Measurements from ENCODE around the gene NODAL.

The NODAL gene

GRCh38 chr10:70478191-70479164 lies 37.0 kb upstream of the NODAL start, which contains the start of gene PALD1:
Gene PALD1, plus strand, starts transcription at chr10:70478767. Its CDS starts 47,185 bp downstream, at chr10:70525952.
- no peaks in the 10 kb centered on the region for H3K9me3 ChIP-seq (ENCODE audit: insufficient read depth, low read length)
- H3K4me3 ChIP-seq (ENCODE audit: insufficient read depth, low read length, poor library complexity, severe bottlenecking) = peak within 1 kb of the TSS; percentile 80
- TF ChIP-seq EZH2phosphoT487 (conservative IDR thresholded peaks at IDR 0.05; ENCODE audit: low read length) (no peak), CTCF (IDR thresholded peaks at IDR 0.05; ENCODE audit: insufficient read depth, low read length, poor library complexity, severe bottlenecking) (no peak)
- peak within 1 kb of the TSS; percentile 91 for H3K9ac ChIP-seq (ENCODE audit: low read length)
- H3F3A ChIP-seq (ENCODE audit: insufficient read depth) = peaks cover 53% of the 10 kb centered on the region
- H3K79me2 ChIP-seq (ENCODE audit: insufficient read depth, low read length) = peaks cover 43% of the 10 kb centered on the region
- H3K36me3 ChIP-seq (ENCODE audit: low read length) = no peaks in the 10 kb centered on the region
- H3K27me3 ChIP-seq (ENCODE audit: low read length) = no peaks in the 10 kb centered on the region
- peak within 1 kb of the TSS; percentile 72 for H2AFZ ChIP-seq (ENCODE audit: low read depth, low read length, severe bottlenecking)
- peak within 1 kb of the TSS; percentile 95 for H3K4me2 ChIP-seq (ENCODE audit: low read depth, low read length, poor library complexity, severe bottlenecking)
- H3K9me2 ChIP-seq (replicated peaks; ENCODE audit: insufficient read depth, low read length) = no peaks in the 10 kb centered on the region
- H4K20me1 ChIP-seq (ENCODE audit: low read depth, low read length) = no peaks in the 10 kb centered on the region
- peak within 1 kb of the TSS; percentile 96 for H3K27ac ChIP-seq (ENCODE audit: low read depth, low read length)

GRCh38 chr10:70477661-70478162 lies 36.2 kb upstream of the NODAL start:
- Histone ChIP-seq H3K4me3 (ENCODE audit: insufficient read depth, low read length, poor library complexity, severe bottlenecking) (peak overlapping the region; percentile 80), H3F3A (ENCODE audit: insufficient read depth) (peaks cover 50% of the 10 kb centered on the region), H3K4me2 (ENCODE audit: low read depth, low read length, poor library complexity, severe bottlenecking) (peak overlapping the region; percentile 95), H3K9me2 (replicated peaks; ENCODE audit: insufficient read depth, low read length) (no peaks in the 10 kb centered on the region), H3K27ac (ENCODE audit: low read depth, low read length) (peak overlapping the region; percentile 96), H3K9ac (ENCODE audit: low read length) (peak overlapping the region; percentile 91), H3K79me2 (ENCODE audit: insufficient read depth, low read length) (peaks cover 35% of the 10 kb centered on the region), H3K27me3 (ENCODE audit: low read length) (no peaks in the 10 kb centered on the region), H3K9me3 (ENCODE audit: insufficient read depth, low read length) (no peaks in the 10 kb centered on the region), H3K36me3 (ENCODE audit: low read length) (no peaks in the 10 kb centered on the region), H2AFZ (ENCODE audit: low read depth, low read length, severe bottlenecking) (peak overlapping the region; percentile 72), H4K20me1 (ENCODE audit: low read depth, low read length) (no peaks in the 10 kb centered on the region)
- no peak for TF ChIP-seq EZH2phosphoT487 (conservative IDR thresholded peaks at IDR 0.05; ENCODE audit: low read length)
- TF ChIP-seq CTCF (IDR thresholded peaks at IDR 0.05; ENCODE audit: insufficient read depth, low read length, poor library complexity, severe bottlenecking) = no peak

- no peaks in the 10 kb centered on the region for H3K36me3 ChIP-seq (ENCODE audit: low read length)
- no peak overlapping the region for H2AFZ ChIP-seq (ENCODE audit: low read depth, low read length, severe bottlenecking)
- H3F3A ChIP-seq (ENCODE audit: insufficient read depth) = peaks cover 40% of the 10 kb centered on the region
- H3K9me2 ChIP-seq (replicated peaks; ENCODE audit: insufficient read depth, low read length) = no peaks in the 10 kb centered on the region
- TF ChIP-seq CTCF (IDR thresholded peaks at IDR 0.05; ENCODE audit: insufficient read depth, low read length, poor library complexity, severe bottlenecking) (no peak), EZH2phosphoT487 (conservative IDR thresholded peaks at IDR 0.05; ENCODE audit: low read length) (no peak; the same call in 1 of the 2 replicates)
- H3K9ac ChIP-seq (ENCODE audit: low read length) = no peak overlapping the region
- H3K79me2 ChIP-seq (ENCODE audit: insufficient read depth, low read length) = peaks cover 22% of the 10 kb centered on the region
- no peaks in the 10 kb centered on the region for H3K9me3 ChIP-seq (ENCODE audit: insufficient read depth, low read length)
- no peak overlapping the region for H3K4me2 ChIP-seq (ENCODE audit: low read depth, low read length, poor library complexity, severe bottlenecking)
- no peaks in the 10 kb centered on the region for H4K20me1 ChIP-seq (ENCODE audit: low read depth, low read length)
- H3K27me3 ChIP-seq (ENCODE audit: low read length) = no peaks in the 10 kb centered on the region
- H3K27ac ChIP-seq (ENCODE audit: low read depth, low read length) = 0 out of 2 replicates have a peak overlapping the region, but pooled peaks have one; percentile 2
- H3K4me3 ChIP-seq (ENCODE audit: insufficient read depth, low read length, poor library complexity, severe bottlenecking) = no peak overlapping the region
Observed at GRCh38 chr10:70476249-70477035, 35.0 kb upstream of the NODAL start.

All from SU-DHL-6 (cell line).